ENCODE data around the gene FAHD1. TPM values are rescaled to one million over a fixed set of nuclear protein-coding genes. Genes with fewer than 3 reads are reported as not detected.

FAHD1 gene
- total and polyA plus RNA-seq, 4 donors, result 42.7 to 84.2 (median 61.4) TPM

DNA sequence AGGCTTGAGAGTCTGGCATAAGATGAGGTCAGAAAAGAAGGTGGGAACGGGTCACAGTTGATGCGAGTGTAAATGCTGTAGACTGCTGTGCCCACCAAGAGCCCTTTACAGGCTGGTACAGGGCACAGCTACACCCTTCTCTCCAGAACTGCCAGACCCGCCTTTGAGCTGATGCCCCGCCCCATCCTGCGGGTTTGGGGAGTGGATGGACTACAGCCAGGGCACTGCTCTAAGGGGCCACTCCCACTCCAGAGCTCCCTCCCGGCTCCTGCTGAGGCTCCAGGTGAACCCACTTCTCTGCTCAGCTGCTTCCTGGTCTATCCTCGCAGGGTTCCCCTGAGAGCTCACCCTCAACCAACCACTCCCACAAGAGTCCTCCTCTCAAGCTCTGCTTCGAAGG is 32.6 kb downstream of the FAHD1 start:
- TF ChIP-seq FOXA2 (IDR thresholded peaks at IDR 0.05) (no peak), EGR1 (IDR thresholded peaks at IDR 0.05; ENCODE audit: low read depth in 2 of 2) (no peak), JUND (IDR thresholded peaks at IDR 0.05) (no peak), TAF1 (conservative IDR thresholded peaks at IDR 0.05) (no peak), NR2F2 (IDR thresholded peaks at IDR 0.05) (no peak), HNF4A (conservative IDR thresholded peaks at IDR 0.05) (no peak)
- TF ChIP-seq, protein P1, sequence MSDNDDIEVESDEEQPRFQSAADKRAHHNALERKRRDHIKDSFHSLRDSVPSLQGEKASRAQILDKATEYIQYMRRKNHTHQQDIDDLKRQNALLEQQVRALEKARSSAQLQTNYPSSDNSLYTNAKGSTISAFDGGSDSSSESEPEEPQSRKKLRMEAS (IDR thresholded peaks at IDR 0.05), result no peak
- TF ChIP-seq, protein P2, sequence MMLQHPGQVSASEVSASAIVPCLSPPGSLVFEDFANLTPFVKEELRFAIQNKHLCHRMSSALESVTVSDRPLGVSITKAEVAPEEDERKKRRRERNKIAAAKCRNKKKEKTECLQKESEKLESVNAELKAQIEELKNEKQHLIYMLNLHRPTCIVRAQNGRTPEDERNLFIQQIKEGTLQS (IDR thresholded peaks at IDR 0.05), result no peak
- TF ChIP-seq, protein P3, sequence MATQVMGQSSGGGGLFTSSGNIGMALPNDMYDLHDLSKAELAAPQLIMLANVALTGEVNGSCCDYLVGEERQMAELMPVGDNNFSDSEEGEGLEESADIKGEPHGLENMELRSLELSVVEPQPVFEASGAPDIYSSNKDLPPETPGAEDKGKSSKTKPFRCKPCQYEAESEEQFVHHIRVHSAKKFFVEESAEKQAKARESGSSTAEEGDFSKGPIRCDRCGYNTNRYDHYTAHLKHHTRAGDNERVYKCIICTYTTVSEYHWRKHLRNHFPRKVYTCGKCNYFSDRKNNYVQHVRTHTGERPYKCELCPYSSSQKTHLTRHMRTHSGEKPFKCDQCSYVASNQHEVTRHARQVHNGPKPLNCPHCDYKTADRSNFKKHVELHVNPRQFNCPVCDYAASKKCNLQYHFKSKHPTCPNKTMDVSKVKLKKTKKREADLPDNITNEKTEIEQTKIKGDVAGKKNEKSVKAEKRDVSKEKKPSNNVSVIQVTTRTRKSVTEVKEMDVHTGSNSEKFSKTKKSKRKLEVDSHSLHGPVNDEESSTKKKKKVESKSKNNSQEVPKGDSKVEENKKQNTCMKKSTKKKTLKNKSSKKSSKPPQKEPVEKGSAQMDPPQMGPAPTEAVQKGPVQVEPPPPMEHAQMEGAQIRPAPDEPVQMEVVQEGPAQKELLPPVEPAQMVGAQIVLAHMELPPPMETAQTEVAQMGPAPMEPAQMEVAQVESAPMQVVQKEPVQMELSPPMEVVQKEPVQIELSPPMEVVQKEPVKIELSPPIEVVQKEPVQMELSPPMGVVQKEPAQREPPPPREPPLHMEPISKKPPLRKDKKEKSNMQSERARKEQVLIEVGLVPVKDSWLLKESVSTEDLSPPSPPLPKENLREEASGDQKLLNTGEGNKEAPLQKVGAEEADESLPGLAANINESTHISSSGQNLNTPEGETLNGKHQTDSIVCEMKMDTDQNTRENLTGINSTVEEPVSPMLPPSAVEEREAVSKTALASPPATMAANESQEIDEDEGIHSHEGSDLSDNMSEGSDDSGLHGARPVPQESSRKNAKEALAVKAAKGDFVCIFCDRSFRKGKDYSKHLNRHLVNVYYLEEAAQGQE (IDR thresholded peaks at IDR 0.05), result no peak
- TF ChIP-seq, protein P4, sequence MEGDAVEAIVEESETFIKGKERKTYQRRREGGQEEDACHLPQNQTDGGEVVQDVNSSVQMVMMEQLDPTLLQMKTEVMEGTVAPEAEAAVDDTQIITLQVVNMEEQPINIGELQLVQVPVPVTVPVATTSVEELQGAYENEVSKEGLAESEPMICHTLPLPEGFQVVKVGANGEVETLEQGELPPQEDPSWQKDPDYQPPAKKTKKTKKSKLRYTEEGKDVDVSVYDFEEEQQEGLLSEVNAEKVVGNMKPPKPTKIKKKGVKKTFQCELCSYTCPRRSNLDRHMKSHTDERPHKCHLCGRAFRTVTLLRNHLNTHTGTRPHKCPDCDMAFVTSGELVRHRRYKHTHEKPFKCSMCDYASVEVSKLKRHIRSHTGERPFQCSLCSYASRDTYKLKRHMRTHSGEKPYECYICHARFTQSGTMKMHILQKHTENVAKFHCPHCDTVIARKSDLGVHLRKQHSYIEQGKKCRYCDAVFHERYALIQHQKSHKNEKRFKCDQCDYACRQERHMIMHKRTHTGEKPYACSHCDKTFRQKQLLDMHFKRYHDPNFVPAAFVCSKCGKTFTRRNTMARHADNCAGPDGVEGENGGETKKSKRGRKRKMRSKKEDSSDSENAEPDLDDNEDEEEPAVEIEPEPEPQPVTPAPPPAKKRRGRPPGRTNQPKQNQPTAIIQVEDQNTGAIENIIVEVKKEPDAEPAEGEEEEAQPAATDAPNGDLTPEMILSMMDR (IDR thresholded peaks at IDR 0.05; ENCODE audit: low read depth, low read length, missing input control), result no peak
- TF ChIP-seq, protein P5, sequence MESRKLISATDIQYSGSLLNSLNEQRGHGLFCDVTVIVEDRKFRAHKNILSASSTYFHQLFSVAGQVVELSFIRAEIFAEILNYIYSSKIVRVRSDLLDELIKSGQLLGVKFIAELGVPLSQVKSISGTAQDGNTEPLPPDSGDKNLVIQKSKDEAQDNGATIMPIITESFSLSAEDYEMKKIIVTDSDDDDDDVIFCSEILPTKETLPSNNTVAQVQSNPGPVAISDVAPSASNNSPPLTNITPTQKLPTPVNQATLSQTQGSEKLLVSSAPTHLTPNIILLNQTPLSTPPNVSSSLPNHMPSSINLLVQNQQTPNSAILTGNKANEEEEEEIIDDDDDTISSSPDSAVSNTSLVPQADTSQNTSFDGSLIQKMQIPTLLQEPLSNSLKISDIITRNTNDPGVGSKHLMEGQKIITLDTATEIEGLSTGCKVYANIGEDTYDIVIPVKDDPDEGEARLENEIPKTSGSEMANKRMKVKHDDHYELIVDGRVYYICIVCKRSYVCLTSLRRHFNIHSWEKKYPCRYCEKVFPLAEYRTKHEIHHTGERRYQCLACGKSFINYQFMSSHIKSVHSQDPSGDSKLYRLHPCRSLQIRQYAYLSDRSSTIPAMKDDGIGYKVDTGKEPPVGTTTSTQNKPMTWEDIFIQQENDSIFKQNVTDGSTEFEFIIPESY (IDR thresholded peaks at IDR 0.05), result no peak
- Histone ChIP-seq H3K4me3 (ENCODE audit: low read depth in 1 of 3, low read length in 3 of 3) (no peak overlapping the region), H3K9me3 (ENCODE audit: control insufficient read depth in 4 of 4, low read length in 3 of 4) (no peaks in the 10 kb centered on the region), H3K27me3 (ENCODE audit: control insufficient read depth in 4 of 4, insufficient read depth in 4 of 4, low read length in 3 of 4) (no peaks in the 10 kb centered on the region), H3K4me1 (ENCODE audit: control insufficient read depth in 4 of 4, insufficient read depth in 4 of 4, low read length in 3 of 4) (peaks cover 0 to 3% (median 1%) of the 10 kb centered on the region in 4 donors), H3K9ac (ENCODE audit: low read depth in 1 of 2, low read length in 2 of 2) (no peak overlapping the region), H3K36me3 (ENCODE audit: control insufficient read depth in 4 of 4, insufficient read depth in 3 of 4, low read depth in 1 of 4, low read length in 3 of 4) (no peaks in the 10 kb centered on the region), H3K27ac (ENCODE audit: low read depth in 1 of 2, low read length in 2 of 2) (no peak overlapping the region)
- WGBS, result 51% methylated on average over 8 of the region's 8 CpGs
- no peak for DNase-seq (ENCODE audit: low spot score)

DNA sequence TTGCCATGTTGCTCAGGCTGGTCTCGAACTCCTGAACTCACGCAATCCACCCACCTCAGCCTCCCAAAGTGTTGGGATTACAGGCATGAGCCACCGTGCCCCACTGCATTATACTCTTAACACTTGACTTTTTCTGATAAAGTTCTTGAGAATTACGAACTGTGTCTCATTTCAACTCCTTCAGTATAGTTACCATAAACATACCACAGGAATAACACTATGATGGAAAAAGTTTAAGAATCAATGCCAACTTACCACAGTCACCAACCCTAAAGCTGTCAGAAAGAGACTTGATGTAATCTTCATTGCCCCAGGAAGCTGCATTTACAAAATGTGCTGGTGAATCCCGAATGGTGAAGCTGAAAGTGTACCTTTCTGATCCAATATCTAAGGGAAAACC is 34.7 kb downstream of the FAHD1 start:
- Histone ChIP-seq H3K27me3 (ENCODE audit: control insufficient read depth in 4 of 4, insufficient read depth in 4 of 4, low read length in 3 of 4) (no peaks in the 10 kb centered on the region), H3K4me3 (ENCODE audit: low read depth in 1 of 3, low read length in 3 of 3) (no peak overlapping the region), H3K4me1 (ENCODE audit: control insufficient read depth in 4 of 4, insufficient read depth in 4 of 4, low read length in 3 of 4) (peaks cover 0 to 3% (median 1%) of the 10 kb centered on the region in 4 donors), H3K36me3 (ENCODE audit: control insufficient read depth in 4 of 4, insufficient read depth in 3 of 4, low read depth in 1 of 4, low read length in 3 of 4) (no peaks in the 10 kb centered on the region), H3K9ac (ENCODE audit: low read depth in 1 of 2, low read length in 2 of 2) (no peak overlapping the region), H3K27ac (ENCODE audit: low read depth in 1 of 2, low read length in 2 of 2) (no peak overlapping the region), H3K9me3 (ENCODE audit: control insufficient read depth in 4 of 4, low read length in 3 of 4) (no peaks in the 10 kb centered on the region)
- DNase-seq (ENCODE audit: low spot score), result no peak
- WGBS, result 85% methylated on average over 5 of the region's 5 CpGs
- TF ChIP-seq RXRA (IDR thresholded peaks at IDR 0.05) (no peak), HNF4A (conservative IDR thresholded peaks at IDR 0.05) (no peak), TAF1 (conservative IDR thresholded peaks at IDR 0.05) (no peak), GABPA (IDR thresholded peaks at IDR 0.05 in 1 of 2, conservative IDR thresholded peaks at IDR 0.05 in 1 of 2) (no peak), JUND (IDR thresholded peaks at IDR 0.05) (no peak), RAD21 (IDR thresholded peaks at IDR 0.05) (no peak), NR2F2 (IDR thresholded peaks at IDR 0.05) (no peak), SP1 (IDR thresholded peaks at IDR 0.05) (no peak), EGR1 (IDR thresholded peaks at IDR 0.05; ENCODE audit: low read depth in 2 of 2) (no peak), FOXA1 (IDR thresholded peaks at IDR 0.05) (no peak)
- TF ChIP-seq, protein P2 (IDR thresholded peaks at IDR 0.05), result no peak
- TF ChIP-seq, protein P1 (IDR thresholded peaks at IDR 0.05), result no peak
- TF ChIP-seq, protein P3 (IDR thresholded peaks at IDR 0.05), result no peak
- TF ChIP-seq, protein P5 (IDR thresholded peaks at IDR 0.05), result no peak

All from liver (tissue), 9 donors.